Measurements from ENCODE around the gene GP1BA.
"Not testable (repeated sequence)": the region's sequence is repeated elsewhere in the genome, so short reads cannot be mapped to it uniquely, and the experiment has no call there.

Gene GP1BA

GRCh38 chr17:4903051-4903818 lies 28.8 kb upstream of the GP1BA start, which contains the start of gene CHRNE:
TSS of gene CHRNE (minus strand) at chr17:4903098. CDS start at chr17:4903063, 35 bp downstream.
- peak; percentile 82 for TF ChIP-seq CTCF (IDR thresholded peaks at IDR 0.05)
- Histone ChIP-seq H3K27ac (peak within 1 kb of the TSS; percentile 95), H3K36me3 (no peaks in the 10 kb centered on the region), H3K27me3 (peaks cover 74% of the 10 kb centered on the region), H3K4me1 (ENCODE audit: control insufficient read depth in 1 of 2, insufficient read depth in 1 of 2, low read depth in 1 of 2, low read length in 1 of 2) (peaks cover 37 to 49% of the 10 kb centered on the region in 2 experiments), H3K9me3 (no peaks in the 10 kb centered on the region), H3K4me3 (ENCODE audit: low read depth in 1 of 2, low read length in 1 of 2) (peak within 1 kb of the TSS; percentile 63 to 86)

- H3K27me3 ChIP-seq: peaks cover 44% of the 10 kb centered on the region
- H3K36me3 ChIP-seq; H3K9me3 ChIP-seq; H3K27ac ChIP-seq; H3K4me3 ChIP-seq (ENCODE audit: low read depth in 1 of 2, low read length in 1 of 2): not testable (repeated sequence)
- H3K4me1 ChIP-seq (ENCODE audit: control insufficient read depth in 1 of 2, insufficient read depth in 1 of 2, low read depth in 1 of 2, low read length in 1 of 2): peaks cover 19 to 27% of the 10 kb centered on the region in 2 experiments
Measured at GRCh38 chr17:4906642-4907041, 25.4 kb upstream of the GP1BA start.

GRCh38 chr17:4908301-4908700 lies 23.8 kb upstream of the GP1BA start:
- Histone ChIP-seq H3K27ac (no peak overlapping the region), H3K9me3 (no peaks in the 10 kb centered on the region), H3K36me3 (no peaks in the 10 kb centered on the region), H3K4me1 (ENCODE audit: control insufficient read depth in 1 of 2, insufficient read depth in 1 of 2, low read depth in 1 of 2, low read length in 1 of 2) (peaks cover 6 to 10% of the 10 kb centered on the region in 2 experiments), H3K4me3 (ENCODE audit: low read depth in 1 of 2, low read length in 1 of 2) (no peak overlapping the region), H3K27me3 (peaks cover 27% of the 10 kb centered on the region)
- TF ChIP-seq CTCF (IDR thresholded peaks at IDR 0.05): no peak

GRCh38 chr17:4908711-4909496 lies 23.2 kb upstream of the GP1BA start:
- peaks cover 25% of the 10 kb centered on the region for H3K27me3 ChIP-seq
- H3K9me3 ChIP-seq: no peaks in the 10 kb centered on the region
- peak overlapping the region; percentile 51 for H3K27ac ChIP-seq
- no peak overlapping the region for H3K4me3 ChIP-seq (ENCODE audit: low read depth in 1 of 2, low read length in 1 of 2)
- H3K4me1 ChIP-seq (ENCODE audit: control insufficient read depth in 1 of 2, insufficient read depth in 1 of 2, low read depth in 1 of 2, low read length in 1 of 2): peaks cover 6 to 7% of the 10 kb centered on the region in 2 experiments
- peak; percentile 89 for TF ChIP-seq CTCF (IDR thresholded peaks at IDR 0.05)
- H3K36me3 ChIP-seq: no peaks in the 10 kb centered on the region

GRCh38 chr17:4913994-4914393 lies 18.1 kb upstream of the GP1BA start:
- no peaks in the 10 kb centered on the region for H3K27me3 ChIP-seq
- H3K4me1 ChIP-seq (ENCODE audit: control insufficient read depth in 1 of 2, insufficient read depth in 1 of 2, low read depth in 1 of 2, low read length in 1 of 2): peaks cover 4 to 5% of the 10 kb centered on the region in 2 experiments
- TF ChIP-seq CTCF (IDR thresholded peaks at IDR 0.05): no peak
- no peak overlapping the region for H3K27ac ChIP-seq
- H3K4me3 ChIP-seq (ENCODE audit: low read depth in 1 of 2, low read length in 1 of 2): no peak overlapping the region
- no peaks in the 10 kb centered on the region for H3K9me3 ChIP-seq
- no peaks in the 10 kb centered on the region for H3K36me3 ChIP-seq

GRCh38 chr17:4914551-4914950 lies 17.5 kb upstream of the GP1BA start:
- H3K36me3 ChIP-seq; H3K27me3 ChIP-seq; H3K27ac ChIP-seq; H3K9me3 ChIP-seq; H3K4me1 ChIP-seq (ENCODE audit: control insufficient read depth in 1 of 2, insufficient read depth in 1 of 2, low read depth in 1 of 2, low read length in 1 of 2); H3K4me3 ChIP-seq (ENCODE audit: low read depth in 1 of 2, low read length in 1 of 2): not testable (repeated sequence)
